H1 (cell line): Measurements from ENCODE around the gene MSTO1. TPM values are rescaled to one million over a fixed set of nuclear protein-coding genes. Genes with fewer than 3 reads are reported as not detected.

Source experiments
- CHD1 ChIP-seq: IDR thresholded peaks from 2 replicates; pipeline ENCODE4 v1.6.1; 2012; ENCODE audit warnings: low read depth, low read length, improper control_type of control experiment
- CHD7 ChIP-seq: fragments of 300-600 bp; sonication (generic); IDR thresholded peaks from 2 replicates; pipeline ENCODE4 v1.7.1; 2012; ENCODE audit warnings: low read length, moderate library complexity, mild to moderate bottlenecking, inconsistent platforms; ENCODE audit not compliant: insufficient replicate concordance
- SIRT6 ChIP-seq: IDR thresholded peaks from one replicate; pipeline ENCODE4 v1.7.1; 2012; ENCODE audit warnings: low read length, inconsistent platforms
- TEAD4 ChIP-seq: IDR thresholded peaks from 2 replicates; pipeline ENCODE4 v1.6.1; 2012; ENCODE audit warnings: low read depth, low read length, inconsistent platforms, mixed read lengths
- polyA plus RNA-seq, 7 experiments: library from polyadenylated mRNA; depleted of rRNA in 3 of 7; stranded (reverse) in 5 of 7; unstranded in 2 of 7; fragments of >200 nt in 5 of 7; fragments of 200-250 nt in 2 of 7; gene quantifications; 1 replicate in 5 of 7; 2 replicates in 1 of 7; 4 replicates in 1 of 7; pipeline versions ENCODE4 v1.2.1 to v1.2.3, GENCODE V29; 2011 to 2013; ENCODE audit warnings: missing spikeins in 2 of 7, mixed read lengths in 2 of 7
- total RNA-seq: library from RNA; stranded (reverse); fragmentation: NEBNext Ultra II Directional; extraction: Animal tissue kit (Norgen Biotek cat#: 25700); gene quantifications from 2 replicates; pipeline ENCODE4 v1.2.1, GENCODE V29; 2021

MSTO1 gene
- total and polyA plus RNA-seq, 2 of the 8 experiments (the other 6 are each of a cell fraction or from before 2014, with no cell fraction given), result 40.5 to 51.0 TPM

- TF ChIP-seq CHD7 (no peak), TEAD4 (no peak), CHD1 (no peak), SIRT6 (no peak)
Observed at GRCh38 chr1:155607708-155608107, 2.3 kb upstream of the MSTO1 start (continued).
